Activated naive CD4-positive, alpha-beta T cell treated with anti-CD3 and anti-CD28 coated beads, Interleukin-2, amount 10 ng/mL, durations not matched to agents 7 days and 5 days (primary cell): ENCODE measurements around the gene PRLR.
"Not testable (repeated sequence)": the region's sequence is repeated elsewhere in the genome, so short reads cannot be mapped to it uniquely, and the experiment has no call there.

ENCODE experiments used
- CTCF ChIA-PET: fragments of 350-600 bp; sonication (Branson Sonifier 250); formaldehyde crosslinking; loops from one replicate; lab custom pipeline; 2021; ENCODE audit warnings: antibody characterized with exemption; lab: Charles Lee
- DNase-seq: peaks from one replicate; pipeline ENCODE4 v3.0.0-alpha.2; 2020
- H3K27ac Mint-ChIP-seq: one replicate; pipeline ENCODE4 v1.8.0; 2021; ENCODE audit warnings: mild to moderate bottlenecking, moderate library complexity, mixed read lengths
- H3K27me3 Mint-ChIP-seq: one replicate; pipeline ENCODE4 v1.8.0; 2021; ENCODE audit warnings: mild to moderate bottlenecking, mixed read lengths
- H3K36me3 Mint-ChIP-seq: one replicate; pipeline ENCODE4 v1.8.0; 2021; ENCODE audit warnings: mixed read lengths
- H3K4me1 Mint-ChIP-seq: one replicate; pipeline ENCODE4 v1.8.0; 2021; ENCODE audit warnings: mixed read lengths
- H3K4me3 Mint-ChIP-seq: one replicate; pipeline ENCODE4 v1.8.0; 2021; ENCODE audit warnings: mild to moderate bottlenecking, moderate library complexity, mixed read lengths
- H3K9me3 Mint-ChIP-seq: one replicate; pipeline ENCODE4 v1.8.0; 2021; ENCODE audit warnings: mixed read lengths

Gene PRLR

GRCh38 chr5:35230038-35230611 lies at the start of gene PRLR:
Gene PRLR, minus strand, starts transcription at chr5:35230487. Its CDS starts 140,867 bp downstream, at chr5:35089620.
- Mint-ChIP-seq H3K4me1 (peaks cover 10% of the 10 kb centered on the region), H3K4me3 (peak within 1 kb of the TSS; percentile 7), H3K9me3 (no peaks in the 10 kb centered on the region), H3K27me3 (peaks cover 64% of the 10 kb centered on the region), H3K27ac (no peak within 1 kb of the TSS), H3K36me3 (no peaks in the 10 kb centered on the region)
- CTCF ChIA-PET = no interaction called here
- DNase-seq = no peak

- Mint-ChIP-seq H3K4me3 (no peak overlapping the region), H3K36me3 (no peaks in the 10 kb centered on the region), H3K27me3 (no peaks in the 10 kb centered on the region), H3K9me3 (no peaks in the 10 kb centered on the region), H3K4me1 (no peaks in the 10 kb centered on the region), H3K27ac (no peak overlapping the region)
- no peak for DNase-seq
- CTCF ChIA-PET = no interaction called here
These were observed 44.7 kb upstream of the PRLR start for GRCh38 chr5:35274839-35275509.

GRCh38 chr5:35269006-35269405 lies 38.7 kb upstream of the PRLR start:
- no peaks in the 10 kb centered on the region for H3K36me3 Mint-ChIP-seq
- no peak overlapping the region for H3K4me3 Mint-ChIP-seq
- H3K9me3 Mint-ChIP-seq = no peaks in the 10 kb centered on the region
- H3K27ac Mint-ChIP-seq = no peak overlapping the region
- no peak for DNase-seq
- CTCF ChIA-PET = no interaction called here
- no peaks in the 10 kb centered on the region for H3K27me3 Mint-ChIP-seq
- no peaks in the 10 kb centered on the region for H3K4me1 Mint-ChIP-seq

- CTCF ChIA-PET = no interaction called here
- Mint-ChIP-seq H3K27me3 (no peaks in the 10 kb centered on the region), H3K4me1 (no peaks in the 10 kb centered on the region), H3K4me3 (no peak overlapping the region), H3K36me3 (no peaks in the 10 kb centered on the region), H3K9me3 (no peaks in the 10 kb centered on the region), H3K27ac (no peak overlapping the region)
- DNase-seq = no peak
These were observed 36.0 kb upstream of the PRLR start for GRCh38 chr5:35266276-35266675.

GRCh38 chr5:35264509-35264908 lies 34.2 kb upstream of the PRLR start:
- Mint-ChIP-seq H3K36me3 (no peaks in the 10 kb centered on the region), H3K27me3 (no peaks in the 10 kb centered on the region), H3K4me3 (no peak overlapping the region), H3K9me3 (no peaks in the 10 kb centered on the region), H3K4me1 (no peaks in the 10 kb centered on the region), H3K27ac (no peak overlapping the region)
- no peak for DNase-seq
- CTCF ChIA-PET = no interaction called here

GRCh38 chr5:35263266-35263877 lies 33.1 kb upstream of the PRLR start:
- Mint-ChIP-seq H3K4me3 (no peak overlapping the region), H3K27ac (no peak overlapping the region), H3K27me3 (no peaks in the 10 kb centered on the region), H3K4me1 (no peaks in the 10 kb centered on the region), H3K36me3 (no peaks in the 10 kb centered on the region), H3K9me3 (no peaks in the 10 kb centered on the region)
- CTCF ChIA-PET = interaction anchor here (0.6 to 1.1 kb wide), 2 partner anchors 115 to 663 kb away, joined by 3 read pairs; no protein-coding TSS in a partner anchor
- no peak for DNase-seq

- H3K36me3 Mint-ChIP-seq = no peaks in the 10 kb centered on the region
- H3K4me1 Mint-ChIP-seq = no peaks in the 10 kb centered on the region
- no peak overlapping the region for H3K4me3 Mint-ChIP-seq
- no peak overlapping the region for H3K27ac Mint-ChIP-seq
- peaks cover 16% of the 10 kb centered on the region for H3K9me3 Mint-ChIP-seq
- H3K27me3 Mint-ChIP-seq = no peaks in the 10 kb centered on the region
- DNase-seq = no peak
- CTCF ChIA-PET = no interaction called here
These were observed 23.3 kb upstream of the PRLR start for GRCh38 chr5:35253582-35253981.

GRCh38 chr5:35252963-35253362 lies 22.7 kb upstream of the PRLR start:
- H3K27me3 Mint-ChIP-seq = no peaks in the 10 kb centered on the region
- no peak overlapping the region for H3K27ac Mint-ChIP-seq
- no peak overlapping the region for H3K4me3 Mint-ChIP-seq
- no peaks in the 10 kb centered on the region for H3K36me3 Mint-ChIP-seq
- CTCF ChIA-PET = no interaction called here
- H3K9me3 Mint-ChIP-seq = peaks cover 16% of the 10 kb centered on the region
- no peaks in the 10 kb centered on the region for H3K4me1 Mint-ChIP-seq
- DNase-seq = no peak

GRCh38 chr5:35248843-35249780 lies 18.8 kb upstream of the PRLR start:
- CTCF ChIA-PET = no interaction called here
- DNase-seq = no peak
- Mint-ChIP-seq H3K36me3 (no peaks in the 10 kb centered on the region), H3K4me1 (no peaks in the 10 kb centered on the region), H3K9me3 (peaks cover 9% of the 10 kb centered on the region), H3K27me3 (no peaks in the 10 kb centered on the region), H3K27ac (no peak overlapping the region), H3K4me3 (no peak overlapping the region)

- Mint-ChIP-seq H3K36me3 (no peaks in the 10 kb centered on the region), H3K9me3 (no peaks in the 10 kb centered on the region), H3K4me3 (no peak overlapping the region), H3K4me1 (no peaks in the 10 kb centered on the region), H3K27me3 (no peaks in the 10 kb centered on the region), H3K27ac (no peak overlapping the region)
- CTCF ChIA-PET = no interaction called here
- DNase-seq = no peak
These were observed 17.4 kb upstream of the PRLR start for GRCh38 chr5:35247648-35248034.

- H3K27me3 Mint-ChIP-seq = no peaks in the 10 kb centered on the region
- CTCF ChIA-PET = no interaction called here
- no peak overlapping the region for H3K27ac Mint-ChIP-seq
- no peaks in the 10 kb centered on the region for H3K4me1 Mint-ChIP-seq
- no peaks in the 10 kb centered on the region for H3K36me3 Mint-ChIP-seq
- no peaks in the 10 kb centered on the region for H3K9me3 Mint-ChIP-seq
- DNase-seq = no peak
- H3K4me3 Mint-ChIP-seq = no peak overlapping the region
These were observed 16.8 kb upstream of the PRLR start for GRCh38 chr5:35246900-35247647.

- H3K4me3 Mint-ChIP-seq = no peak overlapping the region
- H3K9me3 Mint-ChIP-seq = no peaks in the 10 kb centered on the region
- H3K27ac Mint-ChIP-seq = no peak overlapping the region
- no peaks in the 10 kb centered on the region for H3K36me3 Mint-ChIP-seq
- no peaks in the 10 kb centered on the region for H3K4me1 Mint-ChIP-seq
- CTCF ChIA-PET = no interaction called here
- no peak for DNase-seq
- H3K27me3 Mint-ChIP-seq = no peaks in the 10 kb centered on the region
These were observed 16.1 kb upstream of the PRLR start for GRCh38 chr5:35246411-35246810.

- H3K9me3 Mint-ChIP-seq, H3K27me3 Mint-ChIP-seq, H3K36me3 Mint-ChIP-seq, H3K4me1 Mint-ChIP-seq, H3K4me3 Mint-ChIP-seq, CTCF ChIA-PET, DNase-seq, H3K27ac Mint-ChIP-seq: not testable (repeated sequence)
These were observed 15.1 kb upstream of the PRLR start for GRCh38 chr5:35245371-35245770.

- no peaks in the 10 kb centered on the region for H3K36me3 Mint-ChIP-seq
- H3K27me3 Mint-ChIP-seq = no peaks in the 10 kb centered on the region
- no peaks in the 10 kb centered on the region for H3K9me3 Mint-ChIP-seq
- no peaks in the 10 kb centered on the region for H3K4me1 Mint-ChIP-seq
- no peak overlapping the region for H3K27ac Mint-ChIP-seq
- CTCF ChIA-PET = no interaction called here
- H3K4me3 Mint-ChIP-seq = no peak overlapping the region
- DNase-seq = no peak
These were observed 13.9 kb upstream of the PRLR start for GRCh38 chr5:35244171-35244570.
